Myometrial cell (primary cell): ENCODE measurements around the gene TTC21A. TPM values are rescaled to one million over a fixed set of nuclear protein-coding genes. Genes with fewer than 3 reads are reported as not detected.

Experiments used
- total RNA-seq: library from RNA; depleted of rRNA; stranded (reverse); fragments of >200 nt; gene quantifications from 2 replicates; pipeline ENCODE4 v1.2.3, GENCODE V29; 2015

Gene TTC21A, protein sequence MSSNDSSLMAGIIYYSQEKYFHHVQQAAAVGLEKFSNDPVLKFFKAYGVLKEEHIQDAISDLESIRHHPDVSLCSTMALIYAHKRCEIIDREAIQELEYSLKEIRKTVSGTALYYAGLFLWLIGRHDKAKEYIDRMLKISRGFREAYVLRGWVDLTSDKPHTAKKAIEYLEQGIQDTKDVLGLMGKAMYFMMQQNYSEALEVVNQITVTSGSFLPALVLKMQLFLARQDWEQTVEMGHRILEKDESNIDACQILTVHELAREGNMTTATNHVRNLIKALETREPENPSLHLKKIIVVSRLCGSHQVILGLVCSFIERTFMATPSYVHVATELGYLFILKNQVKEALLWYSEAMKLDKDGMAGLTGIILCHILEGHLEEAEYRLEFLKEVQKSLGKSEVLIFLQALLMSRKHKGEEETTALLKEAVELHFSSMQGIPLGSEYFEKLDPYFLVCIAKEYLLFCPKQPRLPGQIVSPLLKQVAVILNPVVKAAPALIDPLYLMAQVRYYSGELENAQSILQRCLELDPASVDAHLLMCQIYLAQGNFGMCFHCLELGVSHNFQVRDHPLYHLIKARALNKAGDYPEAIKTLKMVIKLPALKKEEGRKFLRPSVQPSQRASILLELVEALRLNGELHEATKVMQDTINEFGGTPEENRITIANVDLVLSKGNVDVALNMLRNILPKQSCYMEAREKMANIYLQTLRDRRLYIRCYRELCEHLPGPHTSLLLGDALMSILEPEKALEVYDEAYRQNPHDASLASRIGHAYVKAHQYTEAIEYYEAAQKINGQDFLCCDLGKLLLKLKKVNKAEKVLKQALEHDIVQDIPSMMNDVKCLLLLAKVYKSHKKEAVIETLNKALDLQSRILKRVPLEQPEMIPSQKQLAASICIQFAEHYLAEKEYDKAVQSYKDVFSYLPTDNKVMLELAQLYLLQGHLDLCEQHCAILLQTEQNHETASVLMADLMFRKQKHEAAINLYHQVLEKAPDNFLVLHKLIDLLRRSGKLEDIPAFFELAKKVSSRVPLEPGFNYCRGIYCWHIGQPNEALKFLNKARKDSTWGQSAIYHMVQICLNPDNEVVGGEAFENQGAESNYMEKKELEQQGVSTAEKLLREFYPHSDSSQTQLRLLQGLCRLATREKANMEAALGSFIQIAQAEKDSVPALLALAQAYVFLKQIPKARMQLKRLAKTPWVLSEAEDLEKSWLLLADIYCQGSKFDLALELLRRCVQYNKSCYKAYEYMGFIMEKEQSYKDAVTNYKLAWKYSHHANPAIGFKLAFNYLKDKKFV (N-terminal part only)
- 2.0 and 6.0 TPM in 2 replicates for total RNA-seq

GRCh38 chr3:39107388-39108199, at the start of gene TTC21A, which contains the start of gene GORASP1:
Gene TTC21A, plus strand, starts transcription at chr3:39107680. Its CDS starts 158 bp downstream, at chr3:39107838.
Gene GORASP1, minus strand, starts transcription at chr3:39107627. Its CDS starts 86 bp downstream, at chr3:39107541.

Other genes with a start within 250 kb of the TTC21A start
- gene SCN11A, start 55.7 kb upstream of the TTC21A start, total RNA-seq: not detected in 2 replicates
- gene WDR48, start 55.7 kb upstream of the TTC21A start, total RNA-seq: 12.7 and 21.3 TPM in 2 replicates
- 32.6 and 41.8 TPM in 2 replicates for gene GORASP1, start 53 bp upstream of the TTC21A start, total RNA-seq
- 7.1 and 7.8 TPM in 2 replicates for gene CSRNP1, start 45.9 kb downstream of the TTC21A start, total RNA-seq
- gene XIRP1, start 84.9 kb downstream of the TTC21A start, total RNA-seq: not detected in 2 replicates
- not detected in 2 replicates for gene CX3CR1, start 172.4 kb downstream of the TTC21A start, total RNA-seq
- not detected in 2 replicates for gene CCR8, start 222.0 kb downstream of the TTC21A start, total RNA-seq